NCI-H526 treated with DMSO at 0.1 percent for 48 hours (cell line): ENCODE data around the gene IVL.

Source experiments
- DNase-seq: peaks from one replicate; lab custom pipeline; 2025; lab: John Stamatoyannopoulos, UW

IVL gene

DNA sequence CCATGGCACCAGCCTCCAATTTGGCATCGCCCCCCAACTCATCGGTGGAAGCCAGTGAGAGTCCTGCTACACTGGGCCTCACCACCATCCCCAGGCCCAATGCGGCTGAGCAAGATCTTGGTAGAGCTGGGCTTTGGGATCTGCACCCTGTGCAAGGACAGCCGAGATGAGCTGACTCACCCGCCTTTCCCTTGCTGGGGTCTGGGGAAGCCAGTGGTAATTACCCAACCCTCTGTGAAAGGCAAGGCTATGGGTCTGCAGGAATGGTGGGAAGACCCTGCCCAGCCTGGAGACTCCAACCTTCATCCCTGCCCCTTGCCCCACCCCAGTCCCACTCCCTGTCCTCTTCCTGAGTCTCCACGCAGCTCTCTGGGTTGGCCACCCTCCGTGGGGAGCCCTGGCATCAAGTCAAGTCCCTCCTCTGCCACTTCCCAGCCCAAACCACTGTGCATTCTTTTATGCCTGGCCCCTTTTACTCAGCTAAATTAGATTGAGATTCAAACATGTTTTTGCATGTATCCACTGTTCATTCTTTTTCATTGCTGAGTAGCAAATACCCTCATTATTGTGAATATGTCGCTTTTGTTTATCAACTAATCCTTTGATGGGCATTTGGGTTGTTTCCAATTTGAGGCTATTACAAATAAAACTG is 21.5 kb upstream of the IVL start:
- no peak for DNase-seq

DNA sequence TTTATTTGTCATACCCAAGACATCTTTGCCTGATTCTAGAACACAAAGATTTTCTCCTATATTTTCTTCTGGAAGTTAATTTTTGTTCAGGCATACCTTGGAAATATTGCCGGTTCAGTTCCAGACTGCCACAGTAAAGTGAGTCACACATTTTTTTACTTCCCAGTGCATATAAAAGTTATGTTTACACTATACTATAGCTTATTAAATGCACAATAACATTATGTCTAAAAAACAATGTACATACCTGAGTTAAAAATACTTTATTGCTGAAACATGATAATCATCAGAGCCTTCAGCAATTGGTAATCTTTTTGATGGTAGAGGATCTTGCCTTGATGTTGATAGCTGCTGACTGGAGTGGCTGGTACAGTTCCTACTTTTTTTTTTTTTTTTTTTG is 20.2 kb upstream of the IVL start:
- no peak for DNase-seq

GRCh38 chr1:152899027-152899426 is 9.3 kb upstream of the IVL start:
- DNase-seq = no peak

- no peak for DNase-seq
Observed at GRCh38 chr1:152899883-152900282, 8.5 kb upstream of the IVL start.

- no peak for DNase-seq
Observed at GRCh38 chr1:152901631-152902030, 6.7 kb upstream of the IVL start.

GRCh38 chr1:152902636-152903035 is 5.7 kb upstream of the IVL start:
- DNase-seq = no peak

DNA sequence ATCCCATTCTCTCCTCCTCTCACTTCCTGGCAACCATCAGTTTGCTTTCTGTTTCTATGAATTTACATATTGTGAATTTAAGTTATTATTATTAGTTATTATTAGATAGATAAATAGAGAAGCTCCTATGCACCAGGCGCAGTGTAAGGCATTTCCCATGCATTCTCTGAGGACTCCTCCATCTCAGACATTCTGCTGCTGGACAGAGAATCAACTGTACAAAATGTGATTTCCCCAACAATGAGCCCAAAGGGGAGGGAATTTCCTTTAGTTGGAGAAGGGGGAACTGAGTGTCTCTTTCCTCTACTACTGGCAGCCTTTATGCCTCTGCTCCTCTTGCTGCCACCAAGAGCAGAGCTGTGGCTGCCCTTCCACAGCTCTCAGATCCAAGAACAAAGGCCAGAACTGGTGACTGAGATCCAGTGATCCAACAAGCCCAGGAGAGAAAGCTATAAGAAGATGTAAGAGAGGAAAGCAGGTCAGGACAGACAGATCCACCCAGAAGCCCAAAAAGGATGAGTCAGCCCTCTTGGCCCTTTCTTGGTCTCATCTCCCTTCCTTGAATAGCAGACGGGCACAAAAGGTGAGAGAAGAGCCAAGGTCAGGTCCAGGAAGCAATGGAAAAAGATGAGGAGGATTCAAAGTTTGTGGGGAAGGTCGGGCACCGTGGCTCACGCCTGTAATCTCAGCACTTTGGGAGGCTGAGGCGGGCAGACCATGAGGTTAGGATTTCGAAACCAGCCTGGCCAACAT is 3.5 kb upstream of the IVL start:
- no peak for DNase-seq

DNA sequence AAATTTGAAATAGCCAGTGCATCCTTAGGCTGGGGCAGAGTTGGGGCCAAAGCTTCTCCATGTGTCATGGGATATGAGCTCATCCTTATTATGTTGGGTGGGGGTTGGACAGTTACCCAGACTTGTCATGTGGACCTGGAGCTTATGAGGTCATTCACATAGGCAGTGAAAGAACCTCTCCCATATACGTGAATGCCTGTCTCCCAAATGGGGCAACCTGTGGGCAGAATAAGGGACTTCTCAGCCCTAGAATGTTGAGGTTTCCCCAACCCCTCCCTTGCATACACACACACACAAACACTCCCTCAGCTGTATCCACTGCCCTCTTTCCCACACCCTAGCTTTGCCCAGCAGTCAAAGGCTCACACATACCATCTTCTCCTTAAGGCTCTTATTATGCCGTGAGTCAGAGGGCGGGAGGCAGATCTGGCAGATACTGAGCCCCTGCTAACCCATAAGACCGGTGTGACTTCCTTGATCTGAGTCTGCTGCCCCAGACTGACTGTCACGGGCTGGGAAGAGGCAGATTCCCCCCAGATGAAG is 2.3 kb upstream of the IVL start:
- DNase-seq = no peak

DNA sequence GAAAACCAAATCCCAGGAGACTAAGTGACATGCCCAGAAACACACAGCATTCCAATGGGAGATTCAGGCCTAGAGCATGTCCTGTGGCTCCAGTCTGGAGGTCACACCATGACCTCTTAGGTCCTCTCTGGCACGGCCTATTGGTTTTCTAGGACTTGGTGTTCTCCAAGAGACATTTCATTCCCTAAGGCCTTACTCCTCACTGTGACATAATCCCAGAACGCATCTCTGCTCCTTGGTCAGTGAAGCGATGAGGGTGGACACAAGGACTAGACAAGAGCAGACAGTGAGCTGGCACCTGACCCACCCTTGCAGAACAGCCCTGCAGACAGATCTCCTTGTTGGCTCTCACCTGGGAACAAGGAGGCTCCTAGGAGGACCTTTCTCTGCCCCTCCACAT is 860 bp downstream of the IVL start:
- no peak for DNase-seq

DNA sequence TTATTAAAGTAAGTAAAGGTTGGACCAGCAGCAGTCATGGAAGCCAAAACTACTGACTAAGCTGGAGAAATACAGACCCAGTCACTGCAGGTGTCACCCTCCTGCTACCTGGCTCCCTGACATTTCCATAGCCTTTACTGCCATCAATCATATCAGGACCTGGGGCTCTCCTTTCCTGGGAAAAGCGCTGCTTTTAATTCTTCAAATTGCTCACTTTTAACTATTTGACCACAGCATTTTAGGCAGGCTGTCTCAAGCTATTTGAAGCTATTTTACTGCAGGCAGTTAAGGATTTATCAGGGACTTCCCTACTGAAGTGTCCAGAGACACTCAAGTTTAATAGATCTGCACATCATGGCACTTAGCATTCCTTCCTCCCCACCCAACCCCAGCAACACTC is 4.1 kb downstream of the IVL start:
- no peak for DNase-seq

DNA sequence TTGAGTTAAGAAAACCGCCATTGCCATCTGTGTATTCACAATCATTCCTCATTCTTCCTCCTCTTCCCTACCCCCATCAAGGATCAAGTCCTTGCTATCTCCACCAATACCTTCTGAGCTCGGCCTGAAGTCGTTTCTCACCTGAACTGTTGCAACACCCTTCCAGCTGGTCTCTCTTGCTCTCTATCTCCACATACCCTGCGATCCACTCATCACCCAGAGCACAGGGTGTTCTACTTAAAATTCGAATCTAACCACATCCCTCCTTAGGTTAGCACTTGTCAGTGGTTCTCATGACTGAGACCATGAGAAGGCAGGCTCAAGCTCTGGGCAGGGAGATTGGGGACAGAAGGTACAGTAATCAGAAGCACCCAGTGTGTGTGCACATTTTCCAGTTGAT is 4.6 kb downstream of the IVL start:
- DNase-seq = no peak

DNA sequence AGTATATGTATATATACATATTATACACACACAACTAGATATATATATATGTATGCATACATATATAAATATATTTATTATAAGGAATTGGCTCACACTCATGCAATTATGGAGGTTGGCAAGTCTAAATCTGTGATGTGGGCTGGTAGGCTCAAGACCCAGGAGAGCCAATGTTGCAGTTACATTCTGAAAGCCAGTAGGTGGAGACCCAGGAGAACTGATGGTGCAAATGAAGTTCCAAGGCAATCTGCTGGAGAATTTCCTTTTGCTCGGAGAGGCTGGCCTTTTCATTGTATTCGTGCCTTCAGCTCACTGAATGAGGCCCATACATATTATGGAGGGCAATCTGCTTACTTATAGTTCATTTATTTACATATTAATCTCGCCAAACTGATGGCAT is 9.4 kb downstream of the IVL start:
- no peak for DNase-seq

GRCh38 chr1:152919071-152919470 is 10.7 kb downstream of the IVL start:
- no peak for DNase-seq

GRCh38 chr1:152924191-152924590 is 15.8 kb downstream of the IVL start:
- no peak for DNase-seq

GRCh38 chr1:152926091-152926490 is 17.7 kb downstream of the IVL start:
- DNase-seq = no peak

- no peak for DNase-seq
Observed at GRCh38 chr1:152928671-152929070, 20.3 kb downstream of the IVL start.

GRCh38 chr1:152932170-152932811 is 23.9 kb downstream of the IVL start:
- no peak for DNase-seq

DNA sequence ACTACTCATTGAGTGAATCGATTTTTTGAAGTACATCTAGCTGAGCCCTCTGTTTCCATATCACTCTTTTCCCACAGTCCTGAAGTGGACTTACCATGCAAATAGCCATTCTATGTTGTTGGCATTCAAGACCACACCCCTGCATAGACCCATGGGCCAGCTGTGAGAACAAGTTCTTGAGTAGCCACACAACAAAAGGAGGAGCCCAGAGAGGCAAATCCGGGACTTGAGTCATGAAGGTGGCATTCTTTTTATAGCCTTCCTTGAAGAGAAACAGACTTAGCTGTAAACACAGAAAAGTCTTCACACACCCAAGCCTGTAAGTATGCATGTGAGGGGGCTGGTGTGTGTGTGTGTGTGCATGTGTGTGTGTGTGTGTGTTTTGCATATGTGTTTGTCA is 24.9 kb downstream of the IVL start:
- DNase-seq = no peak

- no peak for DNase-seq
Observed at GRCh38 chr1:152940614-152941013, 32.3 kb downstream of the IVL start.

DNA sequence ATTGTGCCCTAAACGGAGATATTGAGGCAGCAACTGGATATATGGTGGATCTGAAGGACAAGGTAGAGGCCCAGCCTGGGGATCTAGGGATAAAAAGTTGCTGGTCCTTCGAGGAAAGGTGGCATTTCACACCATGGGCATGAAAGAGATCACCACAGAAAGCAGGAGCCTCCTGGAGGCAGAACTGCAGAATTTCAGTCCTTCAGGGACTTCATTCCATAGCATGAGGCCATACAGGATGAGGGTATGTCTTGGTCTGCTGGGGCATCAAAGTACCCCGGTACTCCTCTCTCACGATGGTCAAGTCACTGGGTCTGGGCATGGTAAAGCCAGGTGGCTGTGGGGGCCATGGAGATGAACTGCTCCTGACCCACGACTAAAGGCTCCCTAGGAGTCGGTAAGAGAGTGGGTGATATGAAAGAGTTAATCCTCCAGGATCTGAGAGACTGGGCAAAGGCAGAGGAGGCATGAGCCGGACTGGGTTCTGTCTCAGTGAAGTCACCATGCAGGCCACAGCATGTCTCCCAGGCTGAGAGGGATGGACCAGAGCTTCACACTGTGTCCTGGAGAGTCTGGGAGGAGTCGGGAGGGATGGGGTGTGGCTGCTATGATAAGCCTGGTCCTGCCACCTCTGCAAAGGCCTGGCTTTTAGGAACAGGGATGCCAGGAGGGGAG is 32.8 kb downstream of the IVL start:
- no peak for DNase-seq

DNA sequence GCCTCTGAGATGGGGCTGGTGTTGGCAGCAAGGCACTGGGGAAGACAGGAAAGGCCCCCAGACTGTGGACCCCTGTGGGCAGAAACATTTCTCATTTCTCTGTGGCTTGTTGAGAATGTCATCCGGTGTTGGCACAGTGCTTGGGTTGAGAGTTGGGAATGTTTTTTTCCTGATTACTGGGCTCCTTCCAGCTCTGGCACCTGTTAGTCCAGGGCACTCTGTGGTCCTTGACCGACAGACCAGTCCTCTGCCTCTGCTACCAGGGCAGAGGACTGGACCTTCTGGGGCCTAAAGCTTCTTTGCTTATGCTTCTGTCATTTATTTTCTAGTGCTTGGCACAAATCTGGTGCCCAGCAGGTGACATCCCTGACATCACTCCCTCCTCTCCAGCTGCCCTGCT is 33.8 kb downstream of the IVL start:
- no peak for DNase-seq

DNA sequence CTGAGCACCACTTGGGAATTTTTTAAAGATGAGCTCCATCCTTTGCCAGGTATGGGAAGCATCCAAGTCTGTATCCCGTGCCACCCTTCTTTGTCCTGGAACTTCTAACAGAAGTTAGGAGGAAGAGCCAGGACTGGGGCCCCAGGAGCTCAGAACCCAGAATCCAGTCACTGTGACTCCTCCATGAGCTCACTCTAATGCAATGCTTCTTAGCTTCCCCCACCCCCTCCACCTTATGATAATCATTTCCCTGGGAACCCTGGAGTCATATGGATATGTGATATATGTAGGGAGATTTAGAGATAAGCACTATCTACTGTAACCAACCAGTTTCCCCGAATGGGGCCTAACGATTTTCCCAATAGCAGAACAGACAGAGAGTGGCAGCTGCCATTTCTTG is 37.9 kb downstream of the IVL start:
- no peak for DNase-seq
